ENCODE results near the gene STIP1.
A peak's percentile ranks its signal among the peaks of the same experiment; 100 is the strongest.

The STIP1 gene

GRCh38 chr11:64203421-64204079, 17.6 kb downstream of the STIP1 start:
- no peak for DNase-seq

DNA sequence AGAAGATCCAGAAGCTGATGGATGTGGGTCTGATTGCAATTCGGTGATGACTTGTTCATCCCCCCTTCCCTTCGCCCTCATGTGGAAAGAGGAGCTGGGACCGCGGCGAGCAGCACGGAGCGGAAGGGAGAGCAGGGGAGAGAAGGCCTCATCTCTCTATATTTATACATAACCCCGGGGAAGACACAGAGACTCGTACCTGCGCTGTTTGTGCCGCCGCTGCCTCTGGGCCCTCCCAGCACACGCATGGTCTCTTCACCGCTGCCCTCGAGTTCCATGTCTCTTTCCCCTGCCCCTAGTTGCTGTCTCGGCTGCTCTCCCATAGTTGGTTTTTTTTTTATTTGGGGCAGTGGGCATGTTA, 18.1 kb downstream of the STIP1 start:
- no peak for DNase-seq

DNA sequence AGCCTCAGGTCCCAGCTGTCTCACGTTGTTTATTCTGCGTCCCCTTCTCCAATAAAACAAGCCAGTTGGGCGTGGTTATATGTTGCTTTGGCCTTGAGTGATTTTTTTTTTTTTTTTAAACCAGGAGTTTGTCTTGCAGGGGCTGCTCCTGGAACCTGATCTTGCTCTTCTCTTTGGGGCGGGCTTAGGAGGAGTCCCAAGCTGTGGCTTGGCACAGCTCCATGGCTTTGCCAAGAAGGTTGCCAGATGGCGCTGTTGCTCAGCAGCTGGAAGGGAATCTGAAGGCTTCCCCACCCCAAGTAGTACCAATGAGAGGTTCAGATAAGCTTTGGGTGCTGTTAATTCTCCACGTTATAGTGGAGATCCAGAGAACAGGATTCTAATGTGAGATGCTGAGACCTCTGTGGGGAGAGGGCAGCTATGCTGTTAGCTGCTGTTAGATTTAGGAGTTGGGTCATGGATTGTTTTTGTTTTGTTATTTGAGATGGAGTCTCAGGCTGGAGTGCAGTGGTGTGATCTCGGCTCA, 18.6 kb downstream of the STIP1 start:
- peak; percentile 64 to 83 (median 81) for DNase-seq

GRCh38 chr11:64206457-64207255, 20.7 kb downstream of the STIP1 start, which contains the start of gene FERMT3:
TSS of gene FERMT3 (plus strand) at chr11:64206721. CDS start at chr11:64207365, 644 bp downstream.
- peak; percentile 38 to 84 (median 57) for DNase-seq

DNA sequence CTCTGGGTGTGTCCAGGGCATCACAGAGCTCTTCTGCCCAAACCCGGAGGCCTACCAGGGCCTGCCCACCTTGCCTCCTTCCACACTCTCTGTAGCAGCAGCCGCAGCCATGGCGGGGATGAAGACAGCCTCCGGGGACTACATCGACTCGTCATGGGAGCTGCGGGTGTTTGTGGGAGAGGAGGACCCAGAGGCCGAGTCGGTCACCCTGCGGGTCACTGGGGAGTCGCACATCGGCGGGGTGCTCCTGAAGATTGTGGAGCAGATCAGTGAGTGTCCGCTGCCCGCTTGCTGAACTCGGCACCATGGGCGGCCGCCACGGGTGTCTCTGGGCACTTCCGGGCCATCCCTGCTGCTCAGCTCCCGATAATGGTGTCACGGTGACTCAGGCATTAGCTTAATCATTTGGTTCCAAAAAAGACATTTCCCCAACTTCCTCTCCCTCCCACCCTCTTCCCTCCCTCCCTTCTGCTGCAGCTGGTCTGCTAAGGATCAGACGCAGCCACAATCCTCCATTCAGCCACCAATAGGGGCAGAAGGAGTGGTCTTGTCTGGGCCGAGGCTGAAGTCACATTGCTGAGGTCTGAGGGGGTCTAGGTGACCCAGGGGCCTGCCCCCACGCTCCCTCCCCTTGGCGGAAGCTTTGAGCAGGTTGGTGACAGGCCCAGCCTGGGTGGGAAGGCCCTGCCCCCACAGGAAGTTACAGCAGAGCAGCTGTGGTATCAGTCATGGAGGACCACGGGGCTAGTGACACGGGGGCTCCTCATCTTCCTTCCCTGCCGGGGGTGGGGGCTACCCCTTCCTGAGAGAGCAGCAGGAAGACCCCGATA, 21.5 kb downstream of the STIP1 start:
- peak; percentile 39 to 89 (median 51) for DNase-seq

DNA sequence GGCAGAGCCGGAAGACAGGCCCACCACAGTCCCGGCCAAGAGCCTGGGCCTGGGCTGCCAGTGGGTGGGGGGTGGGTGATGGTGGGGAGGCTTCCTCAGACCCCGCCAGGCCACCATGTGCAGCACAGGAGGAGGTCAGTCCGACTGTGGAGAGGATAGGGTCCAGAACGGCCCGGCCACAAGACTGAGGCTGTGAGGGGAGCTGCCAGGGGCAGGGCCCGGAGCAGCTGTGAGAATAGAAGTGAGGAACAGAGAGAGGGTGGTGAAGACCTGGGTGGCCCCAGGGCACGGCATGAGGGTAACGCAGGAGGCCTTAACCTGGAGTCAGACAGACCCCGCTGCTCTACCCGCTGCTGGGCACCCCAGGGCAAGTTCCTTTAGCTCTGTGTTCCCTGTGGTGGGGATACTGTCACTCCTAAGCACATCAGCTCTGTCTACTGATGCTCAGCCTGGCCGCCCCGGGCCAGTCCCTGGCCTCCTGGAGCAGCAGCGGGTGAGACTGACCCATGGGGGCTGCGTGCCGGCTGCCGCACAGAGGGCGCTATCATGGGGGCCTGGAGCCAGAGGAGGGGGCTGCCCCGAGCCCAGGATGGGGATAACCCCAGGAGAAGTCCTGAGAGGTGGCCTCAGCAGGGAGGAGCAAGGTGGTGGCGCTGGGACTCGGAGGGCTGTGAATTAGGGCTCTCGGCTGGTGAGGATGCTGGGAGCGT, 22.3 kb downstream of the STIP1 start:
- no peak for DNase-seq

GRCh38 chr11:64208796-64209562, 23.0 kb downstream of the STIP1 start:
- no peak for DNase-seq

DNA sequence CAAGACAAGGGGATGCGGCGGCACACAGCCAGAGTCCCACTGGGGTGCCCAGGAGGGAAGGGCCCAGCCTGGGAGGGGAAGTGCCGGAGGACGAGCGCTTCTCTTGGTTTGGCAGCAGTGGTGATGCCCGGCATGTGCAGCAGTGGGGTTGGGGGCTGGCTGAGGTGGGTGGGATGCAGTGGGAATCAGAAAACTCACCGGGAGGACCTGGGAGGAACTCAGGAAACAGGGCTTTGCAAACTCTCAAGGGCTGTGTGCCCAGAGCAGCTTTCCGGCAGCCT, 23.5 kb downstream of the STIP1 start:
- DNase-seq = no peak

GRCh38 chr11:64210301-64211020, 24.5 kb downstream of the STIP1 start:
- no peak for DNase-seq

- no peak for DNase-seq
These were observed 25.4 kb downstream of the STIP1 start for GRCh38 chr11:64211181-64211872.

GRCh38 chr11:64216879-64217278, 30.9 kb downstream of the STIP1 start:
- DNase-seq = no peak

- DNase-seq = no peak
These were observed 32.8 kb downstream of the STIP1 start for GRCh38 chr11:64218628-64219353.

- DNase-seq = no peak
These were observed 33.3 kb downstream of the STIP1 start for GRCh38 chr11:64219354-64219684.

- no peak for DNase-seq
These were observed 33.8 kb downstream of the STIP1 start for GRCh38 chr11:64219755-64220154.

- DNase-seq = no peak
These were observed 34.3 kb downstream of the STIP1 start for GRCh38 chr11:64220271-64220670.

DNA sequence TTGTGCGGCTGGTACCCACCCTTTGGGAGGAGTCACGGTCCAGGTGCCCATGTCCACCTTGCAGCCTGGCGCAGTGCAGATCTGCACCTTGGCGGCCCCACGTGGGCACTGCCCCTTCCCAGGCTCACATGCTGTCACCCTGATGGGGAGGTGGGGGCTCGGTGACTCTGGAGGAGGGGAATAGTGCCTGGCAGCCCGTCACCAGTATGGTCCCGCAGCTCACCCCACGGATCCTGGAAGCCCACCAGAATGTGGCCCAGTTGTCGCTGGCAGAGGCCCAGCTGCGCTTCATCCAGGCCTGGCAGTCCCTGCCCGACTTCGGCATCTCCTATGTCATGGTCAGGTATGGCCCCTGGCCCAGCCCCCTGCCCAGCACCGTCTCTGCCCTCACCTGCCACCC, 34.8 kb downstream of the STIP1 start:
- no peak for DNase-seq

- no peak for DNase-seq
These were observed 36.7 kb downstream of the STIP1 start for GRCh38 chr11:64222651-64223000.

- no peak for DNase-seq
These were observed 37.2 kb downstream of the STIP1 start for GRCh38 chr11:64223001-64223651.

DNA sequence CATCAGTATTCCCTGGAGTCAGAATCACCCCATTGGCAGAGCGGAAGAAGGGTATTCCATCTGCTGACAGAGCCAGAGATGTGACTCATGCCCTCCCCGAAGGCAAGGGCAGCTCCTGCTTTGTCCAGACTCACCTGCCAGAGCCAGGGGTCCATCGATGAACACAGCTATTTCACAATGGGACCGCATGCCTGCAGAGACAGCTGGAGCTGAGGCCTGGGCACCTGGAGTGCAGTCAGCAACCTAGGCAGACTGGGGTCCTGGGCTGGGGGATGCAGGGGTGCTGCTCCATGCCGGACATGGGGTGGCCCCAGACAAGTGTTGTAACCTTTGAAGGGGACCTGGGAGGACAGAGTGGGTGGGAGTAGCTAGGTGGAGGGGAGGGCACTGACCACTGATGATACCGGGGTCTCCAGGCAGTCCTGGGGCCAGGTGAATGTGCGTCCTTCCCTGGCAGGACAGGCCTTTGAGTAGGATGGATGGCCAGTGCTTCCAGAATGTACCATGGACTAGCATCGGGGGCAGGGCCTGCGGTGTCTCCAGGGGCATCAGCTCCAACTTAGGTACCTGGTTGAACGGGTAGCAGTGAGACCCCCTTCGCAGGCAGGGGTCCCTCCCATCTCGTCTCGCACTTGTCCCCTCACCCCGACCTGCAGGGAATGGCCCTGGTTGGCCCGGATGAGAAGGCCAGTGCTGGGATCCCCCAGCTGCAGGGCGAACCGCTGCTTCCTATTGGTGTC, 38.4 kb downstream of the STIP1 start:
- no peak for DNase-seq

Measured in T-helper 1 cell (primary cell).